H1 (cell line): ENCODE results near the gene ELP4.

Source experiments
- CREB1 ChIP-seq: IDR thresholded peaks from 2 replicates; pipeline ENCODE4 v1.6.1; 2012; ENCODE audit warnings: inconsistent platforms
- CTCF ChIP-seq, 3 experiments: IDR thresholded peaks; 1 replicate in 2 of 3; 2 replicates in 1 of 3; pipeline versions ENCODE4 v1.5.1 to v1.6.1; 2011; ENCODE audit warnings: low read length in 3 of 3, mild to moderate bottlenecking in 3 of 3, inconsistent platforms in 2 of 3, low read depth in 1 of 3, moderate library complexity in 1 of 3; ENCODE audit not compliant: insufficient read depth in 1 of 3; ENCODE audit errors: control extremely low read depth in 1 of 3
- KDM5A ChIP-seq: fragments of 200-600 bp; IDR thresholded peaks from 2 replicates; pipeline ENCODE4 v1.7.1; 2012; ENCODE audit warnings: mild to moderate bottlenecking, low read length, inconsistent platforms, mixed read lengths
- MAFK ChIP-seq: IDR thresholded peaks from 2 replicates; pipeline ENCODE4 v1.6.1; 2012; ENCODE audit warnings: low read depth, mild to moderate bottlenecking, improper control_type of control experiment, low read length
- POLR2AphosphoS5 ChIP-seq: IDR thresholded peaks from 2 replicates; pipeline ENCODE4 v1.6.1; 2011; ENCODE audit warnings: low read depth, low read length
- RAD21 ChIP-seq, 2 experiments: IDR thresholded peaks in 1 of 2; conservative IDR thresholded peaks in 1 of 2; 2 replicates each; pipeline ENCODE4 v1.6.1; 2011; ENCODE audit warnings: low read depth in 2 of 2, low read length in 2 of 2, improper control_type of control experiment in 1 of 2, inconsistent platforms in 1 of 2, mild to moderate bottlenecking in 1 of 2, moderate library complexity in 1 of 2
- TF ChIP-seq, protein P1 (sequence below): IDR thresholded peaks from 2 replicates; pipeline ENCODE4 v1.6.1; 2012; ENCODE audit warnings: inconsistent platforms
- TF ChIP-seq, protein P2 (sequence below): IDR thresholded peaks from 2 replicates; pipeline ENCODE4 v1.6.1; 2011; ENCODE audit warnings: low read length, improper control_type of control experiment

DNA sequence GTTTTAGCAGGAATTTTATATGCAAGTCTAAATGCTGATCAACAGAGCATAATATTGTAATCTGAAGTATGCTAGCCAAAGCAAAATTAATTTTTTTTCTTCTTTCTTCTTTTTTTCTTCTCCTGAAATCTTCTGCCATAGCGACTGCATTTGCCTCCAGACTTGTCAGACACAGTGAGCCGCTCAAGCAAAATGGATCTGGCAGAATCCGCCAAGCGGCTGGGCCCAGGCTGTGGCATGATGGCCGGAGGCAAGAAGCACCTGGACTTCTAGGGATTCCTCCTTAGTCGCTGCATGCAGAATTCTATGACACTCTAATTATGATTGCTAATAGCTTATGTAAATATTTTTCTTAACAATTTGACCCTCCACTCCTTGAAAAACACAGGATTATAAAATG lies 273.7 kb downstream of the ELP4 start:
- no peak for TF ChIP-seq CREB1
- TF ChIP-seq, protein P1, sequence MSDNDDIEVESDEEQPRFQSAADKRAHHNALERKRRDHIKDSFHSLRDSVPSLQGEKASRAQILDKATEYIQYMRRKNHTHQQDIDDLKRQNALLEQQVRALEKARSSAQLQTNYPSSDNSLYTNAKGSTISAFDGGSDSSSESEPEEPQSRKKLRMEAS = no peak
- no peak for TF ChIP-seq KDM5A
- no peak for TF ChIP-seq RAD21 (IDR thresholded peaks at IDR 0.05 in 1 of 2, conservative IDR thresholded peaks at IDR 0.05 in 1 of 2; ENCODE audit: low read depth in 2 of 2, low read length in 2 of 2)
- no peak for TF ChIP-seq CTCF (IDR thresholded peaks at IDR 0.05; ENCODE audit: control extremely low read depth in 1 of 3, insufficient read depth in 1 of 3, low read depth in 1 of 3, low read length in 3 of 3)
- TF ChIP-seq, protein P2, sequence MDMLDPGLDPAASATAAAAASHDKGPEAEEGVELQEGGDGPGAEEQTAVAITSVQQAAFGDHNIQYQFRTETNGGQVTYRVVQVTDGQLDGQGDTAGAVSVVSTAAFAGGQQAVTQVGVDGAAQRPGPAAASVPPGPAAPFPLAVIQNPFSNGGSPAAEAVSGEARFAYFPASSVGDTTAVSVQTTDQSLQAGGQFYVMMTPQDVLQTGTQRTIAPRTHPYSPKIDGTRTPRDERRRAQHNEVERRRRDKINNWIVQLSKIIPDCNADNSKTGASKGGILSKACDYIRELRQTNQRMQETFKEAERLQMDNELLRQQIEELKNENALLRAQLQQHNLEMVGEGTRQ = no peak
- no peak for TF ChIP-seq POLR2AphosphoS5
- no peak for TF ChIP-seq MAFK
